ENCODE results near the gene CEMIP2. TPM values are rescaled to one million over a fixed set of nuclear protein-coding genes. Genes with fewer than 3 reads are reported as not detected.
"Not testable (repeated sequence)": the region's sequence is repeated elsewhere in the genome, so short reads cannot be mapped to it uniquely, and the experiment has no call there.

Gene CEMIP2
- total RNA-seq, 1 donor from 2014 or later = 114 TPM

DNA sequence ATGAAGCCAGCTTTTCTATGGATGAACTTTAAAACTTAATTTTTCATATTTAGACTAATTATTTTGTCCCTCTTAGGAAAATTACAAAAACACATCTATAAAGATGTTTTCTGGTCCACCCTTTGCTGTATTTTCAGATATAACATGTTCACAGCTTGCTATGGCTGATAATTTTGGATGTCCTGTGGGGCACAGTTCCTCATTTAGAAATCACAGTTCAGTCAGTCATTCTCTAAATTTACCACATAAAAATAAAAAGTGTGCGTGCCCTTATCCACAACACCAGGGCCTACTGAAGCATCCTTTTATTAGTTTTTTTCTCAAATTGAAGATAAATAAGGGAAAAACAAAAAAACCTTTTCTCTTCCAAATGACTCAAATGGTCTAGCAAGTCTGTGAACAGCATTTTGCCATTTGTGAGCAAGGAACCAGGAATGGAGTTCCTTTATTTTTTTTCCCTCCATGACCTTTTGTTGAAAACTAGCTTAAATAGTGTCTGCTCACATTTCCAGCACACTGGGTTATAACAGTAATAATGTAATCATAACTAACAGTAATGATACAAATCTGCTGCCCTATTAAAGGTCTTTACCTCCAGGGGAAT, 87.1 kb downstream of the CEMIP2 start:
- DNase-seq (ENCODE audit: extremely low read depth, low read depth, low spot score) = no peak

DNA sequence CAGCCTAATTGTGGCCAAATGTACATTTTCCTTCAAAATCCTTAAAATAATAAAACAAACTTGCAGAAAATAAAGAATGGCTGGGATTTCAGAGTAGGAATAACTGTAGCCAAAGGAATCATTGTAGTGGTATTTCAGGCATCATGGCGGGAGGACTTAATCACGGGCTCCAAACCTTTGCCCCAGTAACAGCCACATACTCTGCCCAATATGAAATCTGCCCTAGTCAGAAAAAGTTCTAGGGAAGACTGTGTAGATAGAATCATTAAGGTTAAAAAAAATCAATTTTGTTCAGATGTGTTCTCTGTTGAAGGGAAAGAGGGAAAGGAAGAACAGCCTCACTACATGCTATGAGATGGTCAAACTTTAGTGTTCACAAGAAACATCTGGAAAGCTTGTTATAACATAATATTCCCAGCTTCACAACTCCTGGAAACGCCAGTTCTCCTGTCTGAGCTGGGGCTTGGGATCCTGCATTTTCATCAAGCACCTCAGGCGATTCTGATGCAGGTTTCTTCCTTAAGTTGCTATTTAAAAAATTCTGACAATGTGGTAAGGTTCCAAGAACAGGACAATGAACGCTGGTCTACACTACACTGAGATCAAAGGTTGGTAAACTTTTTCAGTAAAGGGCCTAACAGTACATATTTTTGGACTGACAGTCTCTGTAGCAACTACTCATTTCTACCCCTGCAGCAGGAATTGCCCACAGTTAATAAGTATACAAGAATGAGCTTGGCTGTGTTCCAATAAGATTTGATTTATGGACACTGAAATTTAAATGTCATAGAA, 87.9 kb downstream of the CEMIP2 start:
- DNase-seq (ENCODE audit: extremely low read depth, low read depth, low spot score) = no peak

DNA sequence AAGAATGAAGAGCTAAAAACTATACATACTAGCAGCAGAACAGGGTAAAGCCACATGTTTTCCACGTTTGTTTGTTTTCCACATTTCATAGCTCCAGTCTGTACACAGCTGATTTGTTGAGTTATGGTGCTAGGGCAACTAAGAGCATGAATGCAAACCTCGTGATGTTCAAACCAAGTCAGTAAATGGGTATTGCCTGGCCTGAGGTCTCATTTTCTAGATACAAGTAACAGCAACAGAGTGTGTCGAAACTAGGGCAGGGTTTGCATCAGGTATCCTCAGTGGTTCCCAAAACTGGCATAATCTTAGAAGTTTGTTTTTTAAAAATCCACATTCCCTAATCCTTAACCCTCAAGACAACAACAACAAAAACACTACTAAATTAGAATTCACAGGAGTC, 89.3 kb downstream of the CEMIP2 start:
- no peak for DNase-seq (ENCODE audit: extremely low read depth, low read depth, low spot score)

DNA sequence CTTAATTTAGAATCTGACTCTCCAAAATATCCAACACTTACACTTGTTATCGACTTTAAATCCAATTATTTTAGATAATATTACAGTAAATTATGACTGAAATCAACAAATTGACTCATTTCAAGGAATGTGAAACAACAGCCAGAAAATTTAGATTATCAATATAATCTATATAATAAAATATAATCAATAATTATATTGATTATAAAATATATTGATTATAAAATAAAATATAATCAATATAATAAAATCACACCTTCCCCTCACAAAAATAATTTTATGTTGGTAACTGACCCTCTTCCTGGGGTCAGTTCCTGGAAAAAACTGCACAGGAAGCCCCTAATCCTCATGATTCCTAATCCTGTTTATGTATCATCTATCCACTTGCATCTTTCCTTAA, 91.1 kb downstream of the CEMIP2 start:
- DNase-seq (ENCODE audit: extremely low read depth, low read depth, low spot score) = no peak

DNA sequence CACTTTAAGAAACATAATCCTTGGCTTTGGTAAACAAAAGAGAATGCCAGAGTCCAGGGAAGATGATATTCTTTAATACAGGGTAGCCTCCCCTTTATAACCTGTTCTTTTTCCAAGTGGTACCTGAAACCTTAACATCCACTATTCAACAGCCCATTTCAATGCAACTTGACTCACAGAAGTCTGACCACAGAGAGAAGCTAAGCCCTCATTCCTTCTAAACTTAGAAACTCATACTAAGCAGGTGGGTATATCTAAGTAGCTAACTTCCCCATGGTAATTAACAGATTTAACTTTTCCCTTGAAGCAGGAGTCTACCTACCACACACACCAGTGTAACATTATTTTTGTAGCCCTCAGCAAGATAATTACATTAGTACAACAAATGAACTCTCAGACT, 91.9 kb downstream of the CEMIP2 start:
- DNase-seq (ENCODE audit: extremely low read depth, low read depth, low spot score) = no peak

DNA sequence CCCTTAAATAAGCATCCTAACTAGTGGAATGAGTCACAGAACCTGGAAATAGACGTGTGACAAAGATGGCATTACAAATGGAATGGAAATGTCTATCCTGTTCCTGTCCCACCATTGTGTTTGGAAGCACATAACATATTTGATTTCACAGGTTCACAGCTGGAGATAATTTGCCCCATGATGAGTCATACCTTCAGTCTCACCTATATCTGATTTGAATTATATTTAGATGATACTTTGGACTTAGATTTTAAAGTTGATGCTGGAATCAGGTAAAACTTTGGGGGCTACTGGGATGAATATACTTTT, 92.5 kb downstream of the CEMIP2 start:
- no peak for DNase-seq (ENCODE audit: extremely low read depth, low read depth, low spot score)

DNA sequence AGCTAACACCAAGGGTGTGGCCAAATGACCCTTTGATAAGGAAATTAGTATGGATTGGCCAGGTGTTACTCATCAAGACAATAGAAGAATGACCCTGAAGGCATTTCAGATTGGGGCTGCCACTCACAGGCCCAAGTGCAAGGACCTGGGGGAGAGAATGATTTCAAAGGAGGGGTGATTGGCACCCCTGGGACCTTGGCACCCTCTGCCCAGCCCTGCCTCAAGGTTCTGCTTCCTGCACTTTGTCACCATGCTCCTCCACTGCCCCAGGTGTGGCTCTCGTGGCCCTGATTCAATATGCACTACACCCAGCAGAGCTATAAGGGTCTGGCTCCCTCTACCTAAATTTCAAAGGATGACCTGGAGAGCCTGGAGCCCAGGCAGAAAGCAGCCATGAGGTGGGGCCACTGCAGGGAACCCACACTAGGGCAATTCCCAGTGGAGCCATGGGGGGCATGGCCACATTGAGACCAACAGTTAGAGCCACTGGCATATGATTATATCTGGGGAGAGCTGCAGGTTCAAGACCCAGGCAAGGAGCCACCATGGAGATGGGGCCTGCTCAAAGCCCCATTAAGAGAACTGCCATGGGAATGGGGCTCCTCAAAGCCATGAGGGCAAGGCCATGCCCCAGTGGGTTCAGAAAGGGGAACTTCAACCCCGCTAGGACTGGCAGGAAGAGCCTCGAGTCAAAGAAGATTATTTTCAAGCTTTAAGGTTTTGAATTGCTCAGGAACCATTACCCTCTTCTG, 93.0 kb downstream of the CEMIP2 start:
- DNase-seq (ENCODE audit: extremely low read depth, low read depth, low spot score) = no peak

DNA sequence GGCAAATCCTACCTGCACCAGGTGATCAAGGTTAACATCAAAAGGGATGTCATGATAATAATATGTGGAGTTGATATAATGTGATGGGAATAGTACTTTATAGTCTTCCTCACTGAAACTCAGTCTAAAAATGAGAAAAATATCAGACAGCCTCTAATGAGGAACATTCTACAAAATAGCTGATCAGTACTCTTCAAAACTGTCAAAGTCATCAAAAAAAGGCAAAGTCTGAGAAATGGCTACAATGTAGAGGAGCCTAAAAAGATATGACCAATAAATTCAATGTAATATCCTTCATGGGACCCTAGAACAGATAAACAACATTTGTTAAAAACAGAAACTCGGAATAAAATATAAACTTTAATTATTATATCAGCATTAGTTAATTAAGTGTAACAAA, 95.7 kb downstream of the CEMIP2 start:
- no peak for DNase-seq (ENCODE audit: extremely low read depth, low read depth, low spot score)

DNA sequence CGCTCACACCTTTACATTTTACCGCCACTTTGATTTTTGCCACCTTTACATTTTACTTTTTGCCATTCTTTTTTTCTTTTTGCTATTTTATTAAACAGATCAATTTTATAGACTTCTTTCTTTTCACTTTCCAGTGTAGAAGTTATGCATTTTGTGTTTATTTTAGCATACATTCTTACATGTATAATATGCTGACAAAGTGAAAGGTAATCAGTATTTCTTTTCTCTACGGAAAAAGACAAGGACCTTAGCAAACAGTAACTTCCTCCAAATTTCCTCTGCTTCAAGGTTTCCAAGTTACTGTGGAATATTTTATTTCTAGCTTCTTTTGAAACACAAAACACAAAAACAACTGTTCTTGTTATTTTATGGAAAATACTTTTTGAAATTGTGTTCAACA, 97.0 kb downstream of the CEMIP2 start:
- DNase-seq (ENCODE audit: extremely low read depth, low read depth, low spot score) = no peak

DNA sequence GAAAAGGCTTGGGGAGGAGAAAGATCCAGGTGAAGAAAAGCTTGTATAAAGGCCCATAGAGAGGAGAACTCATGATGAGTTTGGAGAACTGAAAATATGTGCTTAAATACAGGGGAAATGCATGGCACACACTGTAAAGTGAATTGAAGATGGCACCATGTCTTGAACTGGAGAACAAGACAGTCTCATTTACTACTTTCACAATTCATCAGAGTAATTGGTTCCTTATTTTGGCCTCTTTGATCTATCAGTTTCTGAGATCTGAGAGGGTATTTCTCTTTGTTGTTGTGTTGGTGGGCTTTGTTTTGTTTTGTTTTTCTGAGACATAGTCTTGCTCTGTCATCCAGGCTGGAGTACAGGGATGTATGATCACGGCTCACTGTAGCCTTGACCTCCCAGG, 98.2 kb downstream of the CEMIP2 start:
- DNase-seq (ENCODE audit: extremely low read depth, low read depth, low spot score) = no peak

DNA sequence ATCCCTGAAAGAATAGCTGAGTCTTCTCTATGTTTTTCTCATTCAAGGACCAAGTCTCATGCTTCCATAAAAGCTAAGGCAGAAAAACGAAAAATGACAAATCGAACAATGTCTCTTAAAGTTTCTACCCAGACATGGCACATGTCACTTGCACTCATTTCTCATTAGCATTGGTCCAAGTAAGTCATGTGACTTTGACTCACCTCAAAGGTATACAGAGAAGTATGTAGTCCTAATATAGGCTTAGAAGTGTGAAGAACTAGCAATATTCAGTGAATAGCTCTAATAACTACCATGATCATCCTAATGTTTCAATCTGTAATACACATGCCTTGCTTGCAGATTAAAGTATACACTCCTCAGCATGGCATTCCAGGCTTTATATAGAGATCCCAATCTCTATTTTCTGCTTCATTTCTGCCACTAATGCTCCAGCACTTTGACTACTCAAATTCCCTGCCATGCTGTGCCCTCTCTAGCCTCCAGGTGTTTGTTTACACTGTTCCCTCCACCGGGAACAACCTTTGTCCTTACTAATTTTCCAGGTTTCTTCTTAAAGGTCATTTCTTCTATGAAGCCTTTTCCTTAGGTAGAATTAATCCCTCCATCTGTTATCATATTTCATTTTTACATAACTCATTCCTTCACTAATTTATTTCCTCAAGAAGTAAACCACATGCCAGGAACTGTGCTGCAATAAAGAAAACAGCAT, 98.9 kb downstream of the CEMIP2 start:
- no peak for DNase-seq (ENCODE audit: extremely low read depth, low read depth, low spot score)

DNA sequence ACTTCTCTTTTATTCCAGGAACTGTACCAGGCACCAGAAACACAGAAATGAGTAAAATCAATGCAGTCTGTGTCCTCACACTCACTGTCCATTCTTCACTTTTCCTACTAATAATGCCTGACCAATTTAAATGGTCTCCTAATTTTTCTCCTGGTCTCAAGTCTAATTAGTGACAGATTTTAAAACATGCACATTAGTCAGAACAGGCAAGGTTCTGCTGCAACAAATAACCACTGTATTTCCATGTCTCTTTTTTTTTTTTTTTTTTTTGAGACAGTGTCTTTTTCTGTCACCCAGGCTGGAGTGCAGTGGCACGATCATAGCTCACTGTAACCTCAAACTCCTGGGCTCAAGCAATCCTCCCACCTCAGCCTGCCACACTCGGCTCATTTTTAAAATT, 99.6 kb downstream of the CEMIP2 start:
- no peak for DNase-seq (ENCODE audit: extremely low read depth, low read depth, low spot score)

DNA sequence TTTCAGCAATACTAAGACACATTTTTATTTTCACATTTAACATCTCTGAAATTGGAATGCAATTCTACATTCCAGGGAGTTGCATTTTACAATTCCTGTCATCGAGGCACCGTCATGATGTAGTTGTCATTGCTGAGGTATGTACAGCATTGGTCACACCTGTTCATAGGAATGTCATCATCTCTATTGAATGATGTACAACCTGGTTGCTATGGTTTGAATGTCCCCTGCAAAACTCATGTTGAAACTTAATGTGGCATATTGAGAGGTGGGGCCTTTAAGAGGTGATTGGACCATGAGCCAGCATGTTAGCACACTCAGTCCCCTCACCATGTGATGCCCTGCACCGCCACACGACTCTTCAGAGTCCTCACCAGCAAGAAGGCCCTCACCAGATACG, 103.1 kb downstream of the CEMIP2 start:
- DNase-seq (ENCODE audit: extremely low read depth, low read depth, low spot score) = no peak

DNA sequence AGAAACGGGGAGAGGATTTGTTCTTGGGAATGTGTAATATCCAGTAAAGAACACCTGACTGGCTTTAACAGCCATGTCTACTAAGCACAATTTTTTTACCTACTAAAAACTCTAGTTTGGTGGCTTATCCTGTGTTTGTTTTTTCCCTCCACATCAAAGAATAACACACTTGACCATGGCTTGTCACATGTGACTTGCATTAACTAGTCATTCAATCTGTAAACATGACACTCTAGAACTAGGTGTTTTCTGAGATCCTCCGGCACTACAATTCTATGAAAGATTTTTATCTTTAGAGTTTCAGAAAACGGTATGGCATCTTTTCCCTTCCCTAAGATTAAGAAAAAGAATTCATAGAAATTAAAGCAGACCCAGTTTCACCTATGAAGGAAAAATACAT, 103.7 kb downstream of the CEMIP2 start:
- no peak for DNase-seq (ENCODE audit: extremely low read depth, low read depth, low spot score)

DNA sequence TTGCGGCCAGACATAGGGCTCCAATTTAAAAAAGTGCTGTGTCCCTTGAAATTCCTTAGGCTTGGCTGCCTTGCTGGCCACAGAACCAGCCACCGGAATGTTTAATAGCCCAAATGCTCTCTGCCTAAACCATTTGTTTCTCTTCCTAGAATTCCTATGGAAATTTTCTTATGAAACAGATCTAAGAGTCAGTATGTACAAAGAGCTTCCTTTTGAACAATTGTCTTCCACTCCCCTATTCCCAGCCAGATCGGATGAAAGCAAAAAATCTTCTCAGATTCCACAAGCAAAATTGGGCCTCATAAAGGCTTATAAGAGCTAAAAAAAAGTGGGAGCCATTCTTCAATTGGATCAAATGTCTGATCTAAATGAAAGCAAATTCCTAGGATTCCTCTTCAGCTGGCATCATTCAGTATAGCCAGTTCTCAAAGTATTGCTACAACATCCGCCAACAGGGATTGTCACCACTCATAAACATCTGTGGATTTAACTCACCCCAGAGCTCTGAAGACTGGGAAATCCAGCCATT, 104.3 kb downstream of the CEMIP2 start:
- no peak for DNase-seq (ENCODE audit: extremely low read depth, low read depth, low spot score)

DNA sequence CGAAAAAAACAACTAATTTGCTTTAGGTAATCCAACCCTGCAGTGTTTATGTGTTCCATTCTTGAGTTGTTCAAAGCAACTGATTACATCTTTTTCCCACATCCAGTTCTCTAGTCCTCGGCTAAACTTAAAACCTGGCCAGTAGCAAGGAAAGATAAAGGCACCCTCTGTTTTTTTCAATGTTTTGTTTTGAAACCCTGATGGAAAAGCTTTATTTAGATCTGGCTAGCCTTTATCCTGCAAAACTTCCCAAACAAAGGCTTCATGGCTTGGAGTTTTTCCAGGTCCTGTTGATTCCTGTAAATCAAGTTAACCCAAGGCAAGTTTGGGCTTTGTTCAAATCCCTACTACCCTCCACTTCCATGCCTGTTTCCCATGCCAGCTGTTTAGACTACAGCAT, 105.1 kb downstream of the CEMIP2 start:
- no peak for DNase-seq (ENCODE audit: extremely low read depth, low read depth, low spot score)

DNA sequence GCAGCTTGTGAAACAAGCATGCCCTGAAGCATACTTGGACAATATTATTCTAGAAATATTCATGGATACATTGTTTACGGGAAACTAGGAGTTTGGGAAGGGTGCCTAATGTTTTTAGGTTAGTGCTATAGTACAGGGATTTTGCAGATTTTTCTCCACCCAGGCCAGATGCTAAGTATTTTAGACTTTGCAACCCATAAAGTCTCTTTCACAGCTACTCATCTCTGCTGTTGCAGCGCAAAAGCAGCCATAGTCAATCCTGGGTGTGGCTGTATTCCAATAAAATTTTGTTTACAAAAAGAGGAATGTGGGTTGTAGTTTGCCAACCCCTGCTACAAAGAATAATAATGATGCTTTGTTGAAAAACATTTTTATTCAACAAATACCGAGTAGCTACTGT, 106.2 kb downstream of the CEMIP2 start:
- no peak for DNase-seq (ENCODE audit: extremely low read depth, low read depth, low spot score)

DNA sequence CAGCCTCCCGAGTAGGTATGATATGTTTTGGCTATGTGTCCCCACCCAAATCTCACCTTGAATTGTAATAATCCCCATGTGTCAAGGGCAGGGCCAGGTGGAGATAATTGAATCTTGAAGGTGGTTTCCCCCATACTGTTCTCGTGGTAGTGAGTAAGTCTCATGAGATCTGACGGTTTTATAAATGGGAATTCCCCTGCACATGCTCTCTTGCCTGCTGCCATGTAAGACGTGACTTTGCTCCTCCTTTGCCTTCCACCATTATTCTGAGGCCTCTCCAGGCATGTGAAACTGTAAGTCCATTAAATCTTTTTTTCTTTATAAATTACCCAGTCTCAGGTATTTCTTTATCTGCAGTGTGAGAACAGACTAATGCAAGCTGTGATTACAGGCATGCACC, 111.0 kb downstream of the CEMIP2 start:
- DNase-seq (ENCODE audit: extremely low read depth, low read depth, low spot score) = not testable (repeated sequence)

DNA sequence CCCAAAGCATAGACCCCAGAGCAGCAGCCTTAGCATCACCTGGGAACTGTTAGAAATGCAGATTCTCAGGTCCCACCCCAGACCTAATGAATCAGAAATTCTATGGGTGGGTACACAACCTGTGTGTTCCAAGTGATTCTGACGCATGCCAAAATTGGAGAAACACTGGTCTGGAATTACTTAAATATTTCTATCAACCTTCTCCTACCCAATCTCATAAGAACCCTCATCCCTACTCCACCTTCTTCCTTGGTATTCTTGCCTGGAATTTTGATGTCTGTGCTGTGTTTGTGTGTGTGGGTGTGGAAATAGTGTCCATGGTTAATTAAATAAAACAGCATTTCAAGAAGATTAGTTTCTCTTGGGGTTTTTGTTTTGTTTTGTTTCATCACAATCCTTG, 111.8 kb downstream of the CEMIP2 start:
- DNase-seq (ENCODE audit: extremely low read depth, low read depth, low spot score) = no peak

DNA sequence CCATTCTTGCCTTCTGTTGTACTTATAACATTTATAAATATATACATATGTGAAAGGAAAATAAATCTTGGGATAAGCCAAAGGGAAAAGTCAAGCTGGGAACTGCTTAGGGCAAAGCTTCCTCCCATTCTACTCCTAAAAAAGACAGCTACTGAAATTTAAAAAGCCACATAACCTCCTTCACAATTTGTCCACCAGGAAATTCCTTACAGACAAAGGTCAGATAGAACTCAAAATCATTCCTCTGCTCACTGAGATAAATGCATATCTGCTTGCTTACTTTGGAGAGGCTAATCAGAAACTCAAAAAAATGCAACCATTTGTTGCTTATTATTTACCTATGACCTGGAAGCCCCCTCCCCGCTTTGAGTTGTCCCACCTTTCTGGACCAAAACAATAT, 112.5 kb downstream of the CEMIP2 start:
- DNase-seq (ENCODE audit: extremely low read depth, low read depth, low spot score) = no peak

DNA sequence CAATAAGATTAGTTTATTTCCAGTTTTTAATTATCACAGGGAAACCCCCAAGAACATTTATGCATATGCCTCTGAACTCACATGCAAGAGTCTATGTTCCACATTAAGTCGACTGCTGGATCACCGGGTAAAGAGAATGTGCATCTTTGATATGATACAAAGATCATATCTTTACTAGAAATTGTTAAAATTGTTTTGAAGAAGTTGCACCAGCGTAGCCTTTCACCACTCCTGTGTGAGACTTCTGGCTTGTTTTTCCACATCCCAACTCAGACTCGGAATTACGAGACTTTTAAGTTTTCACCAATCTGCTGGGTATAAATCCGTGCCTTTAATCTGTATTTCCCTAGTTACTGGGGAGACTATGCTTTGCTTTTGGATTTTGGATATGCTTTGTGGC, 113.2 kb downstream of the CEMIP2 start:
- DNase-seq (ENCODE audit: extremely low read depth, low read depth, low spot score) = no peak
